H9 (cell line): ENCODE measurements around the gene ISG20L2. TPM values are rescaled to one million over a fixed set of nuclear protein-coding genes. Genes with fewer than 3 reads are reported as not detected.

Experiments used
- DNase-seq: peaks from one replicate; pipeline ENCODE4 v3.0.0-alpha.2; 2017
- H2AFZ ChIP-seq: one replicate; pipeline ENCODE4 v1.6.1; 2013; ENCODE audit warnings: mild to moderate bottlenecking, low read length, control low read depth, moderate library complexity
- H2AK5ac ChIP-seq: 2 replicates; pipeline ENCODE4 v1.6.1; 2013; ENCODE audit warnings: low read length, control low read depth, mixed read lengths; ENCODE audit not compliant: insufficient read length
- H2BK120ac ChIP-seq: one replicate; pipeline ENCODE4 v1.6.1; 2013; ENCODE audit warnings: low read depth, mild to moderate bottlenecking, low read length, control low read depth, inconsistent platforms; ENCODE audit not compliant: poor library complexity, severe bottlenecking
- H2BK12ac ChIP-seq: 2 replicates; pipeline ENCODE4 v1.6.1; 2013; ENCODE audit warnings: low read length, control low read depth, mixed read lengths, low read depth; ENCODE audit not compliant: insufficient read length
- H2BK15ac ChIP-seq: 2 replicates; pipeline ENCODE4 v1.6.1; 2013; ENCODE audit warnings: low read depth, low read length, control low read depth
- H2BK20ac ChIP-seq: one replicate; pipeline ENCODE4 v1.6.1; 2013; ENCODE audit warnings: low read depth, mild to moderate bottlenecking, low read length, control low read depth, inconsistent platforms; ENCODE audit not compliant: poor library complexity, severe bottlenecking
- H2BK5ac ChIP-seq: 2 replicates; pipeline ENCODE4 v1.6.1; 2013; ENCODE audit warnings: low read length, control low read depth, mixed read lengths; ENCODE audit not compliant: insufficient read length
- H3K14ac ChIP-seq: 2 replicates; pipeline ENCODE4 v1.6.1; 2013; ENCODE audit warnings: low read length, control low read depth; ENCODE audit not compliant: insufficient read depth
- H3K18ac ChIP-seq: 2 replicates; pipeline ENCODE4 v1.6.1; 2013; ENCODE audit warnings: low read depth, mild to moderate bottlenecking, mixed read lengths, low read length, control low read depth; ENCODE audit not compliant: insufficient read length
- H3K23ac ChIP-seq: 2 replicates; pipeline ENCODE4 v1.6.1; 2013; ENCODE audit warnings: low read length, control low read depth, mixed read lengths, low read depth; ENCODE audit not compliant: insufficient read length
- H3K23me2 ChIP-seq: 2 replicates; pipeline ENCODE4 v1.6.1; 2013; ENCODE audit warnings: low read depth, mild to moderate bottlenecking, mixed read lengths, low read length, control low read depth; ENCODE audit not compliant: insufficient read length, poor library complexity, severe bottlenecking
- H3K27ac ChIP-seq: 2 replicates; pipeline ENCODE4 v1.5.1; 2013; ENCODE audit warnings: low read length, control low read depth, mixed read lengths, low read depth; ENCODE audit not compliant: insufficient read length
- H3K27me3 ChIP-seq: 2 replicates; pipeline ENCODE4 v1.6.1; 2013; ENCODE audit warnings: low read length, control low read depth, inconsistent platforms; ENCODE audit not compliant: insufficient read depth
- H3K4ac ChIP-seq: 2 replicates; pipeline ENCODE4 v1.6.1; 2013; ENCODE audit warnings: low read depth, mild to moderate bottlenecking, control low read depth, inconsistent platforms, low read length, moderate library complexity
- H3K4me1 ChIP-seq: 2 replicates; pipeline ENCODE4 v1.6.1; 2013; ENCODE audit warnings: low read length, control low read depth, inconsistent platforms; ENCODE audit not compliant: insufficient read depth
- H3K4me2 ChIP-seq: 2 replicates; pipeline ENCODE4 v1.6.1; 2013; ENCODE audit warnings: low read length, control low read depth, mixed read lengths; ENCODE audit not compliant: insufficient read length, insufficient read depth
- H3K56ac ChIP-seq: 2 replicates; pipeline ENCODE4 v1.6.1; 2013; ENCODE audit warnings: low read depth, mild to moderate bottlenecking, mixed read lengths, low read length, control low read depth; ENCODE audit not compliant: insufficient read length
- H3K79me1 ChIP-seq: 2 replicates; pipeline ENCODE4 v1.6.1; 2013; ENCODE audit warnings: low read depth, mild to moderate bottlenecking, moderate library complexity, low read length, control low read depth, inconsistent platforms; ENCODE audit not compliant: insufficient read depth, poor library complexity, severe bottlenecking
- H3K79me2 ChIP-seq: 2 replicates; pipeline ENCODE4 v1.6.1; 2013; ENCODE audit warnings: low read length, control low read depth, inconsistent platforms; ENCODE audit not compliant: insufficient read depth
- H3K9ac ChIP-seq: 2 replicates; pipeline ENCODE4 v1.6.1; 2013; ENCODE audit warnings: low read length, control low read depth, mixed read lengths; ENCODE audit not compliant: insufficient read length; ENCODE audit errors: extremely low read depth
- H3K9me3 ChIP-seq: one replicate; pipeline ENCODE4 v1.6.1; 2013; ENCODE audit warnings: low read depth, low read length, inconsistent platforms; ENCODE audit not compliant: control insufficient read depth
- H3T11ph ChIP-seq: one replicate; pipeline ENCODE4 v1.6.1; 2013; ENCODE audit warnings: mild to moderate bottlenecking, low read length, control low read depth, inconsistent platforms
- H4K20me1 ChIP-seq: one replicate; pipeline ENCODE4 v1.6.1; 2013; ENCODE audit not compliant: control insufficient read depth, insufficient read length, insufficient read depth
- H4K5ac ChIP-seq: 2 replicates; pipeline ENCODE4 v1.6.1; 2013; ENCODE audit warnings: low read depth, mild to moderate bottlenecking, mixed read lengths, low read length, control low read depth; ENCODE audit not compliant: insufficient read length
- H4K8ac ChIP-seq: replicated peaks from 2 replicates; pipeline ENCODE4 v1.6.1; 2013; ENCODE audit warnings: low read length, control low read depth, mixed read lengths, low read depth; ENCODE audit not compliant: insufficient read length
- H4K91ac ChIP-seq: 2 replicates; pipeline ENCODE4 v1.6.1; 2013; ENCODE audit warnings: low read depth, mild to moderate bottlenecking, moderate library complexity, mixed read lengths, low read length, control low read depth; ENCODE audit not compliant: insufficient read length
- H3K27ac Mint-ChIP-seq, 3 experiments: 2 replicates in 2 of 3; 3 replicates in 1 of 3; pipeline ENCODE4 v1.8.0; 2020 to 2021; ENCODE audit warnings: mixed read lengths in 3 of 3, mild to moderate bottlenecking in 1 of 3, moderate library complexity in 1 of 3
- H3K27me3 Mint-ChIP-seq: 2 replicates; pipeline ENCODE4 v1.8.0; 2021; ENCODE audit warnings: low read depth, mild to moderate bottlenecking, moderate library complexity, mixed read lengths
- H3K36me3 Mint-ChIP-seq, 3 experiments: 2 replicates in 2 of 3; 3 replicates in 1 of 3; pipeline ENCODE4 v1.8.0; 2020 to 2021; ENCODE audit warnings: low read depth in 3 of 3, mixed read lengths in 3 of 3; ENCODE audit not compliant: insufficient read depth in 1 of 3
- H3K4me1 Mint-ChIP-seq, 2 experiments: 2 replicates each; pipeline ENCODE4 v1.8.0; 2020; ENCODE audit warnings: mixed read lengths in 2 of 2
- H3K4me3 Mint-ChIP-seq, 2 experiments: 2 replicates in 1 of 2; 3 replicates in 1 of 2; pipeline ENCODE4 v1.8.0; 2020 to 2021; ENCODE audit warnings: mild to moderate bottlenecking in 2 of 2, mixed read lengths in 2 of 2, moderate library complexity in 1 of 2
- H3K9me3 Mint-ChIP-seq, 2 experiments: 2 replicates in 1 of 2; 3 replicates in 1 of 2; pipeline ENCODE4 v1.8.0; 2020; ENCODE audit warnings: mild to moderate bottlenecking in 2 of 2, mixed read lengths in 2 of 2, moderate library complexity in 1 of 2
- WGBS: extraction: QIAGEN DNeasy Blood & Tissue Kit; methylation state at CpG from one replicate; pipeline ENCODE4 v1.1.7; 2013; ENCODE audit warnings: missing lambda C conversion rate, low lambda C conversion rate, mixed read lengths; ENCODE audit not compliant: insufficient read length; ENCODE audit errors: extremely low coverage; 5-methylcytosine and 5-hydroxymethylcytosine counted together
- total RNA-seq: library from RNA; stranded (reverse); gene quantifications from 2 replicates; pipeline ENCODE4 v1.2.1, GENCODE V29; 2021
- TF ChIP-seq, protein P1 (sequence below): fragments of 200-600 bp; sonication (generic); conservative IDR thresholded peaks from 3 replicates; pipeline ENCODE4 v1.8.0; 2021; ENCODE audit warnings: antibody characterized with exemption, mild to moderate bottlenecking

Gene ISG20L2
- total RNA-seq, 1 experiment from 2014 or later: 57.6 TPM

- H3K79me2 ChIP-seq: peaks cover under 1% of the 10 kb centered on the region; the same call in 1 of the 2 replicates
- H3K14ac ChIP-seq: no peak overlapping the region
- no peak overlapping the region for H3K56ac ChIP-seq
- no peak overlapping the region for H3K27ac ChIP-seq
- no peak overlapping the region for H4K5ac ChIP-seq
- Mint-ChIP-seq H3K9me3 (no peaks in the 10 kb centered on the region), H3K27ac (no peak overlapping the region), H3K27me3 (peaks cover 36% of the 10 kb centered on the region), H3K4me3 (no peak overlapping the region), H3K36me3 (peaks cover 3 to 8% (median 5%) of the 10 kb centered on the region in 3 experiments; a peak in 6 of 7 replicates), H3K4me1 (peaks cover 33 to 50% of the 10 kb centered on the region in 2 experiments)
- no peaks in the 10 kb centered on the region for H3K27me3 ChIP-seq
- no peak overlapping the region for H4K8ac ChIP-seq
- no peak overlapping the region for H2AFZ ChIP-seq
- H2BK20ac ChIP-seq: no peak overlapping the region
- no peak overlapping the region for H4K91ac ChIP-seq
- no peak overlapping the region for H2BK5ac ChIP-seq
- DNase-seq: no peak
- H3K4ac ChIP-seq: no peak overlapping the region
- peaks cover 12% of the 10 kb centered on the region for H3K23me2 ChIP-seq
- WGBS: no CpG with 5 or more reads among the region's 2 CpGs
- H2BK15ac ChIP-seq: no peak overlapping the region
- H3K9me3 ChIP-seq: no peaks in the 10 kb centered on the region
- H3K4me2 ChIP-seq: no peak overlapping the region
- H3K18ac ChIP-seq: no peak overlapping the region
- H3T11ph ChIP-seq: no peak overlapping the region
- TF ChIP-seq, protein P1, sequence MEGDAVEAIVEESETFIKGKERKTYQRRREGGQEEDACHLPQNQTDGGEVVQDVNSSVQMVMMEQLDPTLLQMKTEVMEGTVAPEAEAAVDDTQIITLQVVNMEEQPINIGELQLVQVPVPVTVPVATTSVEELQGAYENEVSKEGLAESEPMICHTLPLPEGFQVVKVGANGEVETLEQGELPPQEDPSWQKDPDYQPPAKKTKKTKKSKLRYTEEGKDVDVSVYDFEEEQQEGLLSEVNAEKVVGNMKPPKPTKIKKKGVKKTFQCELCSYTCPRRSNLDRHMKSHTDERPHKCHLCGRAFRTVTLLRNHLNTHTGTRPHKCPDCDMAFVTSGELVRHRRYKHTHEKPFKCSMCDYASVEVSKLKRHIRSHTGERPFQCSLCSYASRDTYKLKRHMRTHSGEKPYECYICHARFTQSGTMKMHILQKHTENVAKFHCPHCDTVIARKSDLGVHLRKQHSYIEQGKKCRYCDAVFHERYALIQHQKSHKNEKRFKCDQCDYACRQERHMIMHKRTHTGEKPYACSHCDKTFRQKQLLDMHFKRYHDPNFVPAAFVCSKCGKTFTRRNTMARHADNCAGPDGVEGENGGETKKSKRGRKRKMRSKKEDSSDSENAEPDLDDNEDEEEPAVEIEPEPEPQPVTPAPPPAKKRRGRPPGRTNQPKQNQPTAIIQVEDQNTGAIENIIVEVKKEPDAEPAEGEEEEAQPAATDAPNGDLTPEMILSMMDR: no peak
- H2BK120ac ChIP-seq: no peak overlapping the region
- H2AK5ac ChIP-seq: no peak overlapping the region
- peaks cover 2% of the 10 kb centered on the region; the same call in 1 of the 2 replicates for H3K4me1 ChIP-seq
- no peak overlapping the region for H2BK12ac ChIP-seq
- H3K79me1 ChIP-seq: no peaks in the 10 kb centered on the region
- no peak overlapping the region for H3K9ac ChIP-seq
- H3K23ac ChIP-seq: no peak overlapping the region
- no peaks in the 10 kb centered on the region for H4K20me1 ChIP-seq
Measured at GRCh38 chr1:156680056-156680455, 48.5 kb downstream of the ISG20L2 start.
